Measurements from ENCODE around the gene TINAG.

Gene TINAG

GRCh38 chr6:54308289-54308985 lies at the start of gene TINAG:
Gene TINAG, plus strand, starts transcription at chr6:54308441. Its CDS starts 110 bp downstream, at chr6:54308551.
- no peak for DNase-seq (ENCODE audit: low read depth in 2 of 2)

GRCh38 chr6:54260025-54260424 lies 48.2 kb upstream of the TINAG start:
- DNase-seq (ENCODE audit: low read depth in 2 of 2) = no peak

GRCh38 chr6:54262499-54262898 lies 45.7 kb upstream of the TINAG start:
- DNase-seq (ENCODE audit: low read depth in 2 of 2) = no peak

GRCh38 chr6:54262971-54263370 lies 45.3 kb upstream of the TINAG start:
- no peak for DNase-seq (ENCODE audit: low read depth in 2 of 2)

GRCh38 chr6:54264581-54265272 lies 43.5 kb upstream of the TINAG start:
- DNase-seq (ENCODE audit: low read depth in 2 of 2) = no peak

GRCh38 chr6:54266400-54266923 lies 41.8 kb upstream of the TINAG start:
- no peak for DNase-seq (ENCODE audit: low read depth in 2 of 2)

GRCh38 chr6:54267798-54268197 lies 40.4 kb upstream of the TINAG start:
- DNase-seq (ENCODE audit: low read depth in 2 of 2) = no peak

- DNase-seq (ENCODE audit: low read depth in 2 of 2) = no peak
These were observed 34.9 kb upstream of the TINAG start for GRCh38 chr6:54273214-54273820.

GRCh38 chr6:54274383-54274782 lies 33.9 kb upstream of the TINAG start:
- DNase-seq (ENCODE audit: low read depth in 2 of 2) = no peak

GRCh38 chr6:54282186-54282585 lies 26.1 kb upstream of the TINAG start:
- DNase-seq (ENCODE audit: low read depth in 2 of 2) = peak; percentile 99

GRCh38 chr6:54284161-54284860 lies 23.9 kb upstream of the TINAG start:
- DNase-seq (ENCODE audit: low read depth in 2 of 2) = no peak

- DNase-seq (ENCODE audit: low read depth in 2 of 2) = peak; percentile 60 to 64
These were observed 22.6 kb upstream of the TINAG start for GRCh38 chr6:54285595-54285994.

- DNase-seq (ENCODE audit: low read depth in 2 of 2) = peak; percentile 60 to 64
These were observed 22.1 kb upstream of the TINAG start for GRCh38 chr6:54286141-54286540.

GRCh38 chr6:54288474-54288873 lies 19.8 kb upstream of the TINAG start:
- no peak for DNase-seq (ENCODE audit: low read depth in 2 of 2)

- no peak for DNase-seq (ENCODE audit: low read depth in 2 of 2)
These were observed 18.8 kb upstream of the TINAG start for GRCh38 chr6:54289426-54289825.

- no peak for DNase-seq (ENCODE audit: low read depth in 2 of 2)
These were observed 17.1 kb upstream of the TINAG start for GRCh38 chr6:54291146-54291545.

- peak; percentile 65 to 72 for DNase-seq (ENCODE audit: low read depth in 2 of 2)
These were observed 16.5 kb upstream of the TINAG start for GRCh38 chr6:54291738-54292137.

GRCh38 chr6:54294965-54295532 lies 13.2 kb upstream of the TINAG start:
- no peak for DNase-seq (ENCODE audit: low read depth in 2 of 2)

- DNase-seq (ENCODE audit: low read depth in 2 of 2) = peak; percentile 83
These were observed 8.5 kb upstream of the TINAG start for GRCh38 chr6:54299542-54300269.

- DNase-seq (ENCODE audit: low read depth in 2 of 2) = no peak
These were observed 6.5 kb upstream of the TINAG start for GRCh38 chr6:54301770-54302169.

GRCh38 chr6:54307439-54307910 lies 766 bp upstream of the TINAG start:
- no peak for DNase-seq (ENCODE audit: low read depth in 2 of 2)
